ENCODE data around the gene PRRT3. TPM values are rescaled to one million over a fixed set of nuclear protein-coding genes. Genes with fewer than 3 reads are reported as not detected.

PRRT3 gene
- total RNA-seq (2014; rRNA removed; shearing (Covaris generic)) (5.1 and 6.9 TPM in 2 replicates), polyA plus RNA-seq (2016; fragmentation: Nextera tagmentation; extraction: Ambion mirVana) (4.3 TPM in 2 replicates)
- long read RNA-seq, partial matches to known transcripts = 0 of 1 reads
- long read RNA-seq, other reads (novel, unspliced or antisense) = 1 of 1 reads

DNA sequence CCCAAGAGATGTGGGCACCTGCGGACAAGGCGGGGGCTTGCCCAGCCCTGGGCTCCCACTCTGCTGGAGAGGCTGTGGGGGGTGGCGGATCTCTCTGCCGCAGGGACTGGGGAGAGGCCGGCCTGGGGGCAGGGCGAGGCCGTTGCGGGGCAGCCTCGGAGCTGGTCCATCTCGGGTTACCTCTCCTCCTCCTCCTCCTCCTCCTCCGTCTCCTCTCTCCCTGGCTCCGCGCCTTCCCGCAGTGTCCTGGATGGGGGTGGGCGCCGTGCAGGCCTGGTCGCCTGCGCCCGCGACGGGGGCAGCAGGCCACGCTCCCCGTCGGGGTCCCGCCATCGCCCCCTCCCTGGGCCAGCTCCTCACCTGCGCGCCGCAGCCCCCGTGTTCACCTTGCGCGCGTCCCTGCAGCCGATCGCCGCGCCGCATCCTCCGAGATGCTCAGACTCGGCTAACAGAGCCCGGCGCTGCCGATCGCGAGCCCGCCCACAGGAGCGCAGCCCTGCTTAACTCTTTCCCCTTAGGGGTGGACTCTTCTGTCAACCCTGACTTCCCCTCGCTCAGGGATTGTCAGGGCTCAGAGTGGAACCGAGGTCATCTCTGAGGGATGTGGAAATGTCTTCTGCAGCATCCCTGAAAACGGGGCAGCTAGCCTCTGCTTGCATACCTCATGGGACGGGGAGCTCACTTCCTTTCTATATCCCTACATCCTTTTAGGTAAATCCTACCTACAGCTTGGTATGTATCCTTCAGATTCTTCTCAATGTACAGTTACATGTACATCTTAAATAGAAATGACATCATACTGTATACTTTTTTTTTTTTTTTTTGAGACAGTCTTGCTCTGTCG lies at the start of gene PRRT3:
TSS of gene PRRT3 (minus strand) at position 447 of the 844 bp plus-strand sequence. CDS start 2,293 bp downstream, outside the sequence.
- Histone ChIP-seq H3K79me2 (replicated peaks; ENCODE audit: insufficient read depth) (no peaks in the 10 kb centered on the region), H3K4me1 (ENCODE audit: insufficient read depth) (peaks cover 21% of the 10 kb centered on the region), H3K9me2 (ENCODE audit: insufficient read depth) (no peaks in the 10 kb centered on the region), H3F3A (replicated peaks; ENCODE audit: low read depth) (peaks cover 4% of the 10 kb centered on the region; the same call in 1 of the 2 replicates), H3K4me3 (peak within 1 kb of the TSS; percentile 88), H3K4me2 (peak within 1 kb of the TSS; percentile 88), H4K20me1 (replicated peaks; ENCODE audit: insufficient read depth) (no peaks in the 10 kb centered on the region; the same call in 1 of the 2 replicates), H3K27ac (ENCODE audit: low read depth) (no peak within 1 kb of the TSS), H3K36me3 (ENCODE audit: insufficient read depth) (no peaks in the 10 kb centered on the region), H2AFZ (peak within 1 kb of the TSS; percentile 80), H3K27me3 (ENCODE audit: insufficient read depth) (peaks cover 13% of the 10 kb centered on the region; the same call in 1 of the 2 replicates)
- no peaks in the 10 kb centered on the region for H3K9me3 Mint-ChIP-seq
- peaks cover 8% of the 10 kb centered on the region; the same call in 1 of the 3 replicates for H3K36me3 Mint-ChIP-seq (ENCODE audit: low read depth)
- peaks cover 32% of the 10 kb centered on the region for H3K4me1 Mint-ChIP-seq
- TF ChIP-seq, protein P1, sequence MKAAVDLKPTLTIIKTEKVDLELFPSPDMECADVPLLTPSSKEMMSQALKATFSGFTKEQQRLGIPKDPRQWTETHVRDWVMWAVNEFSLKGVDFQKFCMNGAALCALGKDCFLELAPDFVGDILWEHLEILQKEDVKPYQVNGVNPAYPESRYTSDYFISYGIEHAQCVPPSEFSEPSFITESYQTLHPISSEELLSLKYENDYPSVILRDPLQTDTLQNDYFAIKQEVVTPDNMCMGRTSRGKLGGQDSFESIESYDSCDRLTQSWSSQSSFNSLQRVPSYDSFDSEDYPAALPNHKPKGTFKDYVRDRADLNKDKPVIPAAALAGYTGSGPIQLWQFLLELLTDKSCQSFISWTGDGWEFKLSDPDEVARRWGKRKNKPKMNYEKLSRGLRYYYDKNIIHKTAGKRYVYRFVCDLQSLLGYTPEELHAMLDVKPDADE (IDR thresholded peaks at IDR 0.05) = peak; percentile 40; the same call in 1 of the 2 replicates
- TF ChIP-seq, protein P2, sequence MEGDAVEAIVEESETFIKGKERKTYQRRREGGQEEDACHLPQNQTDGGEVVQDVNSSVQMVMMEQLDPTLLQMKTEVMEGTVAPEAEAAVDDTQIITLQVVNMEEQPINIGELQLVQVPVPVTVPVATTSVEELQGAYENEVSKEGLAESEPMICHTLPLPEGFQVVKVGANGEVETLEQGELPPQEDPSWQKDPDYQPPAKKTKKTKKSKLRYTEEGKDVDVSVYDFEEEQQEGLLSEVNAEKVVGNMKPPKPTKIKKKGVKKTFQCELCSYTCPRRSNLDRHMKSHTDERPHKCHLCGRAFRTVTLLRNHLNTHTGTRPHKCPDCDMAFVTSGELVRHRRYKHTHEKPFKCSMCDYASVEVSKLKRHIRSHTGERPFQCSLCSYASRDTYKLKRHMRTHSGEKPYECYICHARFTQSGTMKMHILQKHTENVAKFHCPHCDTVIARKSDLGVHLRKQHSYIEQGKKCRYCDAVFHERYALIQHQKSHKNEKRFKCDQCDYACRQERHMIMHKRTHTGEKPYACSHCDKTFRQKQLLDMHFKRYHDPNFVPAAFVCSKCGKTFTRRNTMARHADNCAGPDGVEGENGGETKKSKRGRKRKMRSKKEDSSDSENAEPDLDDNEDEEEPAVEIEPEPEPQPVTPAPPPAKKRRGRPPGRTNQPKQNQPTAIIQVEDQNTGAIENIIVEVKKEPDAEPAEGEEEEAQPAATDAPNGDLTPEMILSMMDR (conservative IDR thresholded peaks at IDR 0.05; ENCODE audit: low read depth in 2 of 2) = no peak
- TF ChIP-seq POLR2AphosphoS5 (IDR thresholded peaks at IDR 0.05; ENCODE audit: low read depth) (peak; percentile 84), STAT1 (IDR thresholded peaks at IDR 0.05; ENCODE audit: unreplicated experiment) (no peak), ZNF114 (CRISPR knock-in tag; IDR thresholded peaks at IDR 0.05) (no peak)
- H3K27me3 Mint-ChIP-seq (ENCODE audit: insufficient read depth, low read depth, poor library complexity) = peaks cover 11% of the 10 kb centered on the region
- peak within 1 kb of the TSS; percentile 78 for H3K4me3 Mint-ChIP-seq
- ATAC-seq = peak; percentile 75
- peak; percentile 88 for DNase-seq (ENCODE audit: low spot score)
- no peak within 1 kb of the TSS for H3K27ac Mint-ChIP-seq

DNA sequence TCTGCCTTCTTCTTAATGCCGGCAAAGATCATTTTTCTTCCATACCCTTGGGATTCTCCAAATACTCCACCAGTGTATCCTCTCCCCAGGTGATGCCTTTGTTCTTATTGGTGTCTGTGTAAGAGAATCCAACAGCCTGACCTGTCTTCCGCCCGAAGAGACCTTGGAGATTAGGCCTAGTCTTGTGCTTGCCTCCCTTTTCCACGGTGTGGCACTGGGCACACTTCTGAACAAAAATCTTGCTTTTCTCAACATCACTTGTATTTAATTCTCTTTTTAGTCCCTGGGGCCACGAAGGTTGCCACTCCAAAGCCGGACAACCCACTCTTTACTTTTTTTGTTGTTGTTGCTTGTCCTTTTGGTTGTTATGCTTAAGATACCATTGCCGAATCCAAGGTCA lies 48.5 kb upstream of the PRRT3 start:
- Mint-ChIP-seq H3K4me1 (no peaks in the 10 kb centered on the region), H3K27ac (no peak overlapping the region), H3K4me3 (no peak overlapping the region), H3K9me3 (no peaks in the 10 kb centered on the region), H3K36me3 (ENCODE audit: low read depth) (peaks cover 62% of the 10 kb centered on the region), H3K27me3 (ENCODE audit: insufficient read depth, low read depth, poor library complexity) (peaks cover 17% of the 10 kb centered on the region)
- Histone ChIP-seq H3K36me3 (ENCODE audit: insufficient read depth) (peaks cover 21% of the 10 kb centered on the region; the same call in 1 of the 2 replicates), H3K79me2 (replicated peaks; ENCODE audit: insufficient read depth) (peaks cover 42% of the 10 kb centered on the region), H3K4me3 (no peak overlapping the region), H4K20me1 (replicated peaks; ENCODE audit: insufficient read depth) (peaks cover 33% of the 10 kb centered on the region), H3K27me3 (ENCODE audit: insufficient read depth) (no peaks in the 10 kb centered on the region), H3K4me2 (no peak overlapping the region), H3K4me1 (ENCODE audit: insufficient read depth) (no peaks in the 10 kb centered on the region), H2AFZ (no peak overlapping the region), H3K27ac (ENCODE audit: low read depth) (no peak overlapping the region), H3F3A (replicated peaks; ENCODE audit: low read depth) (no peaks in the 10 kb centered on the region), H3K9me2 (ENCODE audit: insufficient read depth) (no peaks in the 10 kb centered on the region)
- ATAC-seq = no peak
- no peak for TF ChIP-seq EZH2 (IDR thresholded peaks at IDR 0.05; ENCODE audit: low read depth, unreplicated experiment)
- TF ChIP-seq, protein P3, sequence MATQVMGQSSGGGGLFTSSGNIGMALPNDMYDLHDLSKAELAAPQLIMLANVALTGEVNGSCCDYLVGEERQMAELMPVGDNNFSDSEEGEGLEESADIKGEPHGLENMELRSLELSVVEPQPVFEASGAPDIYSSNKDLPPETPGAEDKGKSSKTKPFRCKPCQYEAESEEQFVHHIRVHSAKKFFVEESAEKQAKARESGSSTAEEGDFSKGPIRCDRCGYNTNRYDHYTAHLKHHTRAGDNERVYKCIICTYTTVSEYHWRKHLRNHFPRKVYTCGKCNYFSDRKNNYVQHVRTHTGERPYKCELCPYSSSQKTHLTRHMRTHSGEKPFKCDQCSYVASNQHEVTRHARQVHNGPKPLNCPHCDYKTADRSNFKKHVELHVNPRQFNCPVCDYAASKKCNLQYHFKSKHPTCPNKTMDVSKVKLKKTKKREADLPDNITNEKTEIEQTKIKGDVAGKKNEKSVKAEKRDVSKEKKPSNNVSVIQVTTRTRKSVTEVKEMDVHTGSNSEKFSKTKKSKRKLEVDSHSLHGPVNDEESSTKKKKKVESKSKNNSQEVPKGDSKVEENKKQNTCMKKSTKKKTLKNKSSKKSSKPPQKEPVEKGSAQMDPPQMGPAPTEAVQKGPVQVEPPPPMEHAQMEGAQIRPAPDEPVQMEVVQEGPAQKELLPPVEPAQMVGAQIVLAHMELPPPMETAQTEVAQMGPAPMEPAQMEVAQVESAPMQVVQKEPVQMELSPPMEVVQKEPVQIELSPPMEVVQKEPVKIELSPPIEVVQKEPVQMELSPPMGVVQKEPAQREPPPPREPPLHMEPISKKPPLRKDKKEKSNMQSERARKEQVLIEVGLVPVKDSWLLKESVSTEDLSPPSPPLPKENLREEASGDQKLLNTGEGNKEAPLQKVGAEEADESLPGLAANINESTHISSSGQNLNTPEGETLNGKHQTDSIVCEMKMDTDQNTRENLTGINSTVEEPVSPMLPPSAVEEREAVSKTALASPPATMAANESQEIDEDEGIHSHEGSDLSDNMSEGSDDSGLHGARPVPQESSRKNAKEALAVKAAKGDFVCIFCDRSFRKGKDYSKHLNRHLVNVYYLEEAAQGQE (IDR thresholded peaks at IDR 0.05; ENCODE audit: unreplicated experiment) = no peak
- TF ChIP-seq, protein P2 (conservative IDR thresholded peaks at IDR 0.05; ENCODE audit: low read depth in 2 of 2) = no peak
- TF ChIP-seq NANOG (IDR thresholded peaks at IDR 0.05; ENCODE audit: borderline replicate concordance) = no peak
- no peak for TF ChIP-seq ZNF331 (CRISPR knock-in tag; IDR thresholded peaks at IDR 0.05; ENCODE audit: low read depth)
- TF ChIP-seq ZNF114 (CRISPR knock-in tag; IDR thresholded peaks at IDR 0.05) = no peak
- TF ChIP-seq POLR2AphosphoS5 (IDR thresholded peaks at IDR 0.05; ENCODE audit: low read depth) = no peak
- no peak for TF ChIP-seq STAT1 (IDR thresholded peaks at IDR 0.05; ENCODE audit: unreplicated experiment)
- TF ChIP-seq EZH2phosphoT487 (IDR thresholded peaks at IDR 0.05; ENCODE audit: unreplicated experiment) = no peak
- no peak for DNase-seq (ENCODE audit: low spot score)
